ENCODE measurements around the gene DPH1. TPM values are rescaled to one million over a fixed set of nuclear protein-coding genes. Genes with fewer than 3 reads are reported as not detected.

DPH1 gene
- total RNA-seq, 1 donor = 58.7 TPM

DNA sequence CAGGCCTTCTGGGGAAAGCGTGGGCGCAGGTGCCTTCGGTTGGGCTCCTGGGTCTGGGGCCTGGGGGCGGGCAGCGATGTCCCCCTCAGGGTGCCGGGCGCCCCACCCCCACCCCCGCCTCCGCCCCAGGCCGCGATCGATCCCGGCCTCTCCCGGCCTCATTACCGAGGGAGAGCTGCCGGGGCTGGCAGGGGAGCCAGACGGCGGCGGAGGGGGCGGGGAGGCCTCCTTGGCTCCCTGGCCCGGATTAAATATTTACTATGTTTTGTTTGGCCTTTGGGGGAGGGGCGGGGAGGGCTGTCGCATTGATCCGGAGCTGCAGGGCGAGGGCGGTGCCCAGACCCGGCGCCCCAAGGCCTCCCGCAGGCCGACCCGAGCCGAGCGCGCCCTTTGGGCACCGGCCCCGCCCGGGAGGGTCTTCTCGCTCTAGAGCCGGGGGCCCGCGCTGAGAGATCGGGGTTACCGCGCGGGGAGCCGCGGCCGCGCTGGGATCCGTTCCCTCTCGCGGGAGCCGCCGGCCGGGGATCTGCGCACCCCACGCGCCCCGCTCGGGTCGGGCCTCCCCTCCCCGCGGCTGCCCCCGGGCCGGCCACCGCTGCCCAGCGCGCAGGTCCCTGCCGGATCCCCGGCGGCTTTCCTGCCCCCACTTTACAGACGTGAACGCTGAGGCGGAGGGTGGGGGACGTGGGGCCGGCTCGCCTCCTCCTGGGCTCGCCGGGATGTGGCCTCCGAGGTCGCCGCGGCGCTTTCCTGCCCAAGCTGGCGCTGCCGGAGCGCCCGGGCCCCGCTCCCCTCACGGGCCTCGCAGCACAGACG lies 31.8 kb upstream of the DPH1 start:
- H3K4me3 ChIP-seq (ENCODE audit: low read depth, low read length) = peak overlapping the region; percentile 40
- DNase-seq (ENCODE audit: low read depth) = no peak
- TF ChIP-seq, protein P1, sequence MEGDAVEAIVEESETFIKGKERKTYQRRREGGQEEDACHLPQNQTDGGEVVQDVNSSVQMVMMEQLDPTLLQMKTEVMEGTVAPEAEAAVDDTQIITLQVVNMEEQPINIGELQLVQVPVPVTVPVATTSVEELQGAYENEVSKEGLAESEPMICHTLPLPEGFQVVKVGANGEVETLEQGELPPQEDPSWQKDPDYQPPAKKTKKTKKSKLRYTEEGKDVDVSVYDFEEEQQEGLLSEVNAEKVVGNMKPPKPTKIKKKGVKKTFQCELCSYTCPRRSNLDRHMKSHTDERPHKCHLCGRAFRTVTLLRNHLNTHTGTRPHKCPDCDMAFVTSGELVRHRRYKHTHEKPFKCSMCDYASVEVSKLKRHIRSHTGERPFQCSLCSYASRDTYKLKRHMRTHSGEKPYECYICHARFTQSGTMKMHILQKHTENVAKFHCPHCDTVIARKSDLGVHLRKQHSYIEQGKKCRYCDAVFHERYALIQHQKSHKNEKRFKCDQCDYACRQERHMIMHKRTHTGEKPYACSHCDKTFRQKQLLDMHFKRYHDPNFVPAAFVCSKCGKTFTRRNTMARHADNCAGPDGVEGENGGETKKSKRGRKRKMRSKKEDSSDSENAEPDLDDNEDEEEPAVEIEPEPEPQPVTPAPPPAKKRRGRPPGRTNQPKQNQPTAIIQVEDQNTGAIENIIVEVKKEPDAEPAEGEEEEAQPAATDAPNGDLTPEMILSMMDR (IDR thresholded peaks at IDR 0.05; ENCODE audit: insufficient read depth, low read depth, low read length) = no peak

DNA sequence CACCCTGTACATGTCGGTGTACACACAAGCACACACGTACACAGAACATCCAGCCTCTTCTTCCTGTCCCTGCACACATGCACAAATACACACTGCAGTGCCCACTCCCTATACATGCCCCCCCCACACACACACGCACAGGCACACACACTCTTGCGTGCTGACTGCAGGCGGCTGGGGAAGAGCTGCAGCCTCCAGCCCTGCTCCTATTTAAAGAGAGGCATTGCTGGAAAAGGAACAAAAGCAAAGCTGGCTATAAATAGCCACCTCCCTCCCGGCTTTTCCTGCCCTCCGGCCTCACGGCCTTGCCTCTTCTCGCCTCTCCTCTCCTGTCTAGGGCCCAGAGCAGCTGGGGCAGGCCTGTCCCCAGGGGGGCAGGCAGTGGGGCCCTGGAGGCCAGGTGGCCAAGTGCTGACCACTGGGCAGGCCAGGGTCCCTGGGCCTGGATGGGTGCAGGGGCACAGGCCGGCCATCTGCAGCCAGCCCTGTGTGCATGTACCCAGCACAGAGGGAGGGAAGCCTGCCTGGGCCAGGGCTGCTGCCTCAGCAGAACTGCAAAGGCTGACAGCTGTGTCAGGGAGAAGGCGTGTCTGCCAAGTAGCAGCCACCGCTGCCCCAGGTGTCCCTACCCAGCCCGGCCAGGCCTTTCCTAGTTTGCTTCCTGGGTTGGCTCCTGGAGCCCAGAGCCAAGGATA lies 30.2 kb upstream of the DPH1 start:
- DNase-seq (ENCODE audit: low read depth) = peak; percentile 24
- TF ChIP-seq, protein P1 (IDR thresholded peaks at IDR 0.05; ENCODE audit: insufficient read depth, low read depth, low read length) = no peak

GRCh38 chr17:2002767-2003329 lies 27.1 kb upstream of the DPH1 start:
- TF ChIP-seq, protein P1 (IDR thresholded peaks at IDR 0.05; ENCODE audit: insufficient read depth, low read depth, low read length) = no peak
- no peak overlapping the region for H3K4me3 ChIP-seq (ENCODE audit: low read depth, low read length)
- DNase-seq (ENCODE audit: low read depth) = no peak

More for the DNA sequence above, 30.2 kb upstream of the DPH1 start:
- H3K4me3 ChIP-seq (ENCODE audit: low read depth, low read length) = no peak overlapping the region

GRCh38 chr17:2003525-2003924 lies 26.4 kb upstream of the DPH1 start:
- no peak overlapping the region for H3K4me3 ChIP-seq (ENCODE audit: low read depth, low read length)
- TF ChIP-seq, protein P1 (IDR thresholded peaks at IDR 0.05; ENCODE audit: insufficient read depth, low read depth, low read length) = no peak
- DNase-seq (ENCODE audit: low read depth) = no peak

DNA sequence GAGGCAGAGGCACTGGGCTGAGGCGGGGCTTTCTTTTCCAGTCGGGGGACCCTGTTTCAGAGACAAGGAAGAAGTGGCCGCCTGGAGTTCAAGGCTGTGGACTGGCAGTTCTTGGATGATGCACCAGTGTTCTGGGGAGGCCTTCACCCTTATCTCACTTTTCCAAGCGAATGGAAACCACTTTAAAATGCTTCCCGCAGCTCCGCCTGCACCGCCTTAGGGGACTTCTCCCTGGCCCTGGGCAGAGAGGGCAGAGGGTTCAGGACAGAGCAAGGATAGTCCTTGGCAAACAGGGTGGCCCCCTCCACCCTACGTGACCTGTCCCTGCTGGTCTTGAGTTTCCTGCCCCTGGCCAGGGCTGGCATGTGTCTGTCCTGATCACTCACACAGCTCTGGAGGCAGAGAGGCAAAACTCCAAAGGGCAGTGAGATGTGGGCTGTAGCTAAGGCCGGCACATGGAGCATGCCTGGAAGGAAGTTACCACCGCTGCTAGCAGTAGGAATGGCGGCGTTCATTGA lies 25.5 kb upstream of the DPH1 start:
- no peak for DNase-seq (ENCODE audit: low read depth)
- no peak overlapping the region for H3K4me3 ChIP-seq (ENCODE audit: low read depth, low read length)
- TF ChIP-seq, protein P1 (IDR thresholded peaks at IDR 0.05; ENCODE audit: insufficient read depth, low read depth, low read length) = no peak

DNA sequence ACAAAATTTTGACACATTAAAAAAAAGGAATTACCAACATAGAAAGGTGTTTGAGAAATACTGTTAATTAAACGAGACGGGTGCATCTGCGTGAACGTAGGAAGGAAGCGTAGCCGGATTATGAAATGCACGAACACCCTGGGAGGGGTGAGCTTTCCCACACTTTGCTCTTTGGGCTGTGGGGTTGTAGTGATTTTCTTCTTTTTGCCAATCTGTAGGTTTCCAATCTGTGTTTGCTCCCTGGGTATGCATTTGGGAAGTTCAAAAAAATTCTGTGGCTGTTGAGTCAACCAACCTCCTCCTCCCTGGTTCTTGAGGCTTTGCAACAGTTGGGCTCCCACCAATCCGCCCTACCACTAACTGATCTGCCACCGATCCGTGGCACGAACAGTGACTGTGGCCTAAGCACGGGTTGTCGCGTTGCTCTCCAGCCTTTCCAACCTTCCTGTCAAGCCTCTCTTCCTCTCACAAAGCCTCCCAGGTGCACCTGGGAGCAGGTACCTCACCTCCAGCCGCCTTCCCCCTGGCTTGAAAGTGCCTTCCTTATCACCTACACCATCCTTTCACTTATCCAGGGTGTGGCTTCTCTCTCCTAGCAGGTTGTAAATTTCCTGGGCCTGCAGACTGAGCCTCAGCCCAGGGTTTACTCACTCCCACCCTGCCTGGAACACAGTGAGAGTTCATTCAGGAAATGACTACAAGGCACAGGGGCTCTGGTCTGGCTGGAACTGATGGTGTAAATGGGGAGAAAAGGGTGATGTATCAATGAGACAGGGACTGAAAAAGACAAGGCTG lies 21.4 kb upstream of the DPH1 start:
- H3K4me3 ChIP-seq (ENCODE audit: low read depth, low read length) = no peak overlapping the region
- DNase-seq (ENCODE audit: low read depth) = no peak

More for the DNA sequence above, 21.4 kb upstream of the DPH1 start:
- TF ChIP-seq, protein P1 (IDR thresholded peaks at IDR 0.05; ENCODE audit: insufficient read depth, low read depth, low read length) = no peak
